Hepatocyte (in vitro differentiated cells): ENCODE results near the gene SFXN1. TPM values are rescaled to one million over a fixed set of nuclear protein-coding genes. Genes with fewer than 3 reads are reported as not detected.

Source experiments
- DNase-seq: peaks from one replicate; pipeline ENCODE4 v3.0.0-alpha.2; 2016; ENCODE audit warnings: low spot score
- H2AFZ ChIP-seq: fragments of 200-600 bp; sonication (generic); 2 replicates; pipeline ENCODE4 v1.6.0; 2016; ENCODE audit warnings: antibody characterized with exemption, mild to moderate bottlenecking
- H3K27ac ChIP-seq: fragments of 200-600 bp; sonication (generic); 2 replicates; pipeline ENCODE4 v1.5.1; 2016; ENCODE audit warnings: mild to moderate bottlenecking
- H3K27me3 ChIP-seq: fragments of 200-600 bp; sonication (generic); 2 replicates; pipeline ENCODE4 v1.6.1; 2016
- H3K36me3 ChIP-seq: fragments of 200-600 bp; sonication (generic); replicated peaks from 2 replicates; pipeline ENCODE4 v1.5.1; 2016; ENCODE audit warnings: low read depth; ENCODE audit not compliant: insufficient read depth
- H3K4me1 ChIP-seq: fragments of 200-600 bp; sonication (generic); 2 replicates; pipeline ENCODE4 v1.5.1; 2016; ENCODE audit warnings: mild to moderate bottlenecking, moderate library complexity; ENCODE audit not compliant: insufficient read depth
- H3K4me2 ChIP-seq: fragments of 200-600 bp; sonication (generic); 2 replicates; pipeline ENCODE4 v1.6.0; 2016
- H3K4me3 ChIP-seq: fragments of 200-600 bp; sonication (generic); 2 replicates; pipeline ENCODE4 v1.5.1; 2016; ENCODE audit warnings: mild to moderate bottlenecking
- H3K79me2 ChIP-seq: fragments of 200-600 bp; sonication (generic); 2 replicates; pipeline ENCODE4 v1.6.0; 2017; ENCODE audit warnings: mild to moderate bottlenecking
- H3K9me2 ChIP-seq: fragments of 200-600 bp; sonication (generic); replicated peaks from 2 replicates; pipeline ENCODE4 v1.6.0; 2017; ENCODE audit warnings: mild to moderate bottlenecking; ENCODE audit not compliant: insufficient read depth
- H3K9me3 ChIP-seq: fragments of 200-600 bp; sonication (generic); 2 replicates; pipeline ENCODE4 v1.5.1; 2016; ENCODE audit warnings: low read depth, mild to moderate bottlenecking
- H4K20me1 ChIP-seq: fragments of 200-600 bp; sonication (generic); 2 replicates; pipeline ENCODE4 v1.6.0; 2016; ENCODE audit warnings: mild to moderate bottlenecking; ENCODE audit not compliant: insufficient read depth, poor library complexity, severe bottlenecking
- CTCF ChIP-seq: fragments of 200-600 bp; sonication (generic); IDR thresholded peaks from 2 replicates; pipeline ENCODE4 v1.5.1; 2016; ENCODE audit warnings: antibody characterized with exemption, mild to moderate bottlenecking; ENCODE audit not compliant: poor library complexity
- EZH2 ChIP-seq: fragments of 200-600 bp; sonication (generic); IDR thresholded peaks from 2 replicates; pipeline ENCODE4 v1.6.1; 2016; ENCODE audit warnings: antibody characterized with exemption, mild to moderate bottlenecking, borderline replicate concordance
- EZH2phosphoT487 ChIP-seq: fragments of 200-600 bp; sonication (generic); IDR thresholded peaks from one replicate; pipeline ENCODE4 v1.6.1; 2018; ENCODE audit warnings: antibody characterized with exemption, mild to moderate bottlenecking, low read depth, moderate library complexity; ENCODE audit not compliant: unreplicated experiment, severe bottlenecking
- WGBS: methylation state at CpG from one replicate; pipeline ENCODE4 v1.1.6; 2016; ENCODE audit warnings: low lambda C conversion rate; ENCODE audit errors: missing lambda C conversion rate; 5-methylcytosine and 5-hydroxymethylcytosine counted together
- polyA plus RNA-seq: library from polyadenylated mRNA; unstranded; fragments of >200 nt; fragmentation: Nextera tagmentation; extraction: Ambion mirVana; gene quantifications from 2 replicates; pipeline ENCODE4 v1.2.1, GENCODE V29; 2016
- total RNA-seq: library from RNA; depleted of rRNA; stranded (reverse); fragments of >200 nt; gene quantifications from 2 replicates; pipeline ENCODE4 v1.2.3, GENCODE V29; 2014

The SFXN1 gene
- total RNA-seq (82.4 and 110 TPM in 2 replicates), polyA plus RNA-seq (57.0 and 60.0 TPM in 2 replicates)

GRCh38 chr5:175478384-175479124 lies at the start of gene SFXN1:
SFXN1 (plus strand) TSS chr5:175478560; CDS start chr5:175492104, 13,544 bp downstream.
- Histone ChIP-seq H3K27ac (peak within 1 kb of the TSS; percentile 92), H2AFZ (peak within 1 kb of the TSS; percentile 96), H3K9me2 (no peaks in the 10 kb centered on the region), H3K4me2 (peak within 1 kb of the TSS; percentile 85), H3K27me3 (no peaks in the 10 kb centered on the region), H3K36me3 (no peaks in the 10 kb centered on the region), H3K9me3 (no peaks in the 10 kb centered on the region), H3K4me3 (peak within 1 kb of the TSS; percentile 96), H3K4me1 (peaks cover 13% of the 10 kb centered on the region), H4K20me1 (peaks cover 7% of the 10 kb centered on the region), H3K79me2 (peaks cover 50% of the 10 kb centered on the region)
- TF ChIP-seq CTCF (no peak), EZH2 (no peak), EZH2phosphoT487 (no peak)
- DNase-seq, result peak; percentile 89
- WGBS, result under 1% methylated on average over 61 of the region's 94 CpGs

GRCh38 chr5:175434800-175435199 lies 43.6 kb upstream of the SFXN1 start:
- H2AFZ ChIP-seq, result no peak overlapping the region
- TF ChIP-seq CTCF (no peak), EZH2 (no peak), EZH2phosphoT487 (no peak)
- H3K79me2 ChIP-seq, result no peaks in the 10 kb centered on the region
- no peaks in the 10 kb centered on the region for H3K4me1 ChIP-seq
- H3K9me3 ChIP-seq, result no peaks in the 10 kb centered on the region
- H3K4me2 ChIP-seq, result no peak overlapping the region
- no peaks in the 10 kb centered on the region for H3K36me3 ChIP-seq
- DNase-seq, result no peak
- no peak overlapping the region for H3K4me3 ChIP-seq
- no peaks in the 10 kb centered on the region for H3K9me2 ChIP-seq
- H3K27ac ChIP-seq, result no peak overlapping the region
- 75% methylated on average over 6 of the region's 6 CpGs for WGBS
- no peaks in the 10 kb centered on the region for H4K20me1 ChIP-seq
- H3K27me3 ChIP-seq, result no peaks in the 10 kb centered on the region

- Histone ChIP-seq H3K27ac (no peak overlapping the region), H3K4me3 (no peak overlapping the region), H3K79me2 (no peaks in the 10 kb centered on the region), H3K36me3 (no peaks in the 10 kb centered on the region), H3K4me1 (no peaks in the 10 kb centered on the region), H3K9me2 (no peaks in the 10 kb centered on the region), H3K9me3 (no peaks in the 10 kb centered on the region), H3K4me2 (no peak overlapping the region), H4K20me1 (no peaks in the 10 kb centered on the region), H2AFZ (no peak overlapping the region), H3K27me3 (peaks cover 5% of the 10 kb centered on the region)
- TF ChIP-seq EZH2, result no peak
- no peak for TF ChIP-seq EZH2phosphoT487
- TF ChIP-seq CTCF, result no peak
- no peak for DNase-seq
- 78% methylated on average over 8 of the region's 8 CpGs for WGBS
These were observed 42.0 kb upstream of the SFXN1 start for GRCh38 chr5:175436359-175436758.
